DND-41 (cell line): ENCODE results near the gene ATP10A.
"Not testable (repeated sequence)": the region's sequence is repeated elsewhere in the genome, so short reads cannot be mapped to it uniquely, and the experiment has no call there.

ENCODE experiments used
- ATAC-seq: fragments of 200-7000 bp; cut with Tn5 transposase; 3 replicates; pipeline ENCODE4 v1.9.1; 2021; ENCODE audit warnings: low read depth; ENCODE audit not compliant: insufficient read depth
- DNase-seq: peaks from one replicate; pipeline ENCODE4 v3.0.0-alpha.2; 2020
- H2AFZ ChIP-seq: 2 replicates; pipeline ENCODE4 v1.6.0; 2012; ENCODE audit warnings: low read depth, low read length
- H3K27ac ChIP-seq: 2 replicates; pipeline ENCODE4 v1.5.1; 2012; ENCODE audit warnings: low read length, inconsistent platforms
- H3K27me3 ChIP-seq: fragments of 200-600 bp; sonication (generic); 2 replicates; pipeline ENCODE4 v1.6.0; 2012; ENCODE audit warnings: low read length, mild to moderate bottlenecking, inconsistent platforms; ENCODE audit not compliant: insufficient read depth, poor library complexity
- H3K36me3 ChIP-seq: 2 replicates; pipeline ENCODE4 v1.5.1; 2012; ENCODE audit warnings: low read length, inconsistent platforms; ENCODE audit not compliant: insufficient read depth
- H3K4me1 ChIP-seq: 2 replicates; pipeline ENCODE4 v1.5.1; 2012; ENCODE audit warnings: mild to moderate bottlenecking, low read length; ENCODE audit not compliant: insufficient read depth
- H3K4me2 ChIP-seq: 2 replicates; pipeline ENCODE4 v1.6.0; 2012; ENCODE audit warnings: mild to moderate bottlenecking, moderate library complexity, low read length, inconsistent platforms; ENCODE audit not compliant: insufficient read depth
- H3K4me3 ChIP-seq, 2 experiments: fragments of 200-600 bp in 1 of 2; shearing (Covaris generic) in 1 of 2; 2 replicates each; pipeline ENCODE4 v1.5.1; 2012 to 2016; ENCODE audit warnings: inconsistent platforms in 2 of 2, low read length in 2 of 2, mild to moderate bottlenecking in 2 of 2, low read depth in 1 of 2, moderate library complexity in 1 of 2
- H3K79me2 ChIP-seq: 2 replicates; pipeline ENCODE4 v1.6.0; 2012; ENCODE audit warnings: low read length, inconsistent platforms; ENCODE audit not compliant: insufficient read depth
- H3K9ac ChIP-seq: 2 replicates; pipeline ENCODE4 v1.6.0; 2012; ENCODE audit warnings: low read depth, mild to moderate bottlenecking, inconsistent platforms, low read length, moderate library complexity
- H3K9me3 ChIP-seq: 2 replicates; pipeline ENCODE4 v1.5.1; 2012; ENCODE audit warnings: low read length, moderate library complexity, mild to moderate bottlenecking, inconsistent platforms; ENCODE audit not compliant: insufficient read depth, severe bottlenecking
- H4K20me1 ChIP-seq: 2 replicates; pipeline ENCODE4 v1.6.0; 2012; ENCODE audit warnings: low read length; ENCODE audit not compliant: insufficient read depth
- CTCF ChIP-seq: IDR thresholded peaks from 2 replicates; pipeline ENCODE4 v1.5.1; 2012; ENCODE audit warnings: borderline replicate concordance, low read length, moderate library complexity, mild to moderate bottlenecking; ENCODE audit not compliant: poor library complexity, severe bottlenecking; ENCODE audit errors: extremely low read depth
- EZH2 ChIP-seq: IDR thresholded peaks from 3 replicates; pipeline ENCODE4 v1.6.1; 2012; ENCODE audit warnings: borderline replicate concordance, low read depth, mild to moderate bottlenecking, moderate library complexity, low read length, inconsistent platforms; ENCODE audit not compliant: severe bottlenecking

ATP10A gene

GRCh38 chr15:25773248-25773647 lies 89.9 kb downstream of the ATP10A start:
- H3K27ac ChIP-seq = no peak overlapping the region
- no peak overlapping the region for H3K4me2 ChIP-seq
- no peak overlapping the region for H3K9ac ChIP-seq
- H3K4me3 ChIP-seq = no peak overlapping the region
- no peak for TF ChIP-seq EZH2
- no peak for TF ChIP-seq CTCF
- H2AFZ ChIP-seq = no peak overlapping the region
- H3K79me2 ChIP-seq = no peaks in the 10 kb centered on the region
- DNase-seq = no peak
- H3K36me3 ChIP-seq = no peaks in the 10 kb centered on the region
- no peak for ATAC-seq
- H3K4me1 ChIP-seq = no peaks in the 10 kb centered on the region
- no peaks in the 10 kb centered on the region for H3K9me3 ChIP-seq
- no peaks in the 10 kb centered on the region for H3K27me3 ChIP-seq
- H4K20me1 ChIP-seq = no peaks in the 10 kb centered on the region

- H3K27ac ChIP-seq = no peak overlapping the region
- ATAC-seq (no peak), DNase-seq (no peak)
- TF ChIP-seq CTCF (no peak), EZH2 (no peak)
- no peak overlapping the region for H3K4me2 ChIP-seq
- no peak overlapping the region for H3K4me3 ChIP-seq
- no peaks in the 10 kb centered on the region for H3K9me3 ChIP-seq
- H2AFZ ChIP-seq = no peak overlapping the region
- no peak overlapping the region for H3K9ac ChIP-seq
- no peaks in the 10 kb centered on the region for H3K36me3 ChIP-seq
- no peaks in the 10 kb centered on the region for H4K20me1 ChIP-seq
- H3K27me3 ChIP-seq = no peaks in the 10 kb centered on the region
- H3K79me2 ChIP-seq = no peaks in the 10 kb centered on the region
- H3K4me1 ChIP-seq = no peaks in the 10 kb centered on the region
These were observed 90.6 kb downstream of the ATP10A start for GRCh38 chr15:25772500-25772899.

- not testable (repeated sequence) for H3K27ac ChIP-seq, H2AFZ ChIP-seq, H3K4me1 ChIP-seq, DNase-seq, ATAC-seq, H3K27me3 ChIP-seq, H3K4me2 ChIP-seq, H3K9me3 ChIP-seq, H3K79me2 ChIP-seq, H3K4me3 ChIP-seq, H4K20me1 ChIP-seq, H3K36me3 ChIP-seq, H3K9ac ChIP-seq
These were observed 91.4 kb downstream of the ATP10A start for GRCh38 chr15:25771736-25772135.

- no peak overlapping the region for H3K4me2 ChIP-seq
- no peaks in the 10 kb centered on the region for H3K36me3 ChIP-seq
- no peaks in the 10 kb centered on the region for H3K4me1 ChIP-seq
- H2AFZ ChIP-seq = no peak overlapping the region
- H3K79me2 ChIP-seq = no peaks in the 10 kb centered on the region
- H3K4me3 ChIP-seq = no peak overlapping the region
- ATAC-seq (no peak), DNase-seq (no peak)
- no peaks in the 10 kb centered on the region for H3K27me3 ChIP-seq
- H3K9me3 ChIP-seq = no peaks in the 10 kb centered on the region
- no peak overlapping the region for H3K27ac ChIP-seq
- TF ChIP-seq CTCF (no peak), EZH2 (no peak)
- no peak overlapping the region for H3K9ac ChIP-seq
- H4K20me1 ChIP-seq = no peaks in the 10 kb centered on the region
These were observed 91.8 kb downstream of the ATP10A start for GRCh38 chr15:25771338-25771706.
